ENCODE results near the gene SPO11.

Gene SPO11

DNA sequence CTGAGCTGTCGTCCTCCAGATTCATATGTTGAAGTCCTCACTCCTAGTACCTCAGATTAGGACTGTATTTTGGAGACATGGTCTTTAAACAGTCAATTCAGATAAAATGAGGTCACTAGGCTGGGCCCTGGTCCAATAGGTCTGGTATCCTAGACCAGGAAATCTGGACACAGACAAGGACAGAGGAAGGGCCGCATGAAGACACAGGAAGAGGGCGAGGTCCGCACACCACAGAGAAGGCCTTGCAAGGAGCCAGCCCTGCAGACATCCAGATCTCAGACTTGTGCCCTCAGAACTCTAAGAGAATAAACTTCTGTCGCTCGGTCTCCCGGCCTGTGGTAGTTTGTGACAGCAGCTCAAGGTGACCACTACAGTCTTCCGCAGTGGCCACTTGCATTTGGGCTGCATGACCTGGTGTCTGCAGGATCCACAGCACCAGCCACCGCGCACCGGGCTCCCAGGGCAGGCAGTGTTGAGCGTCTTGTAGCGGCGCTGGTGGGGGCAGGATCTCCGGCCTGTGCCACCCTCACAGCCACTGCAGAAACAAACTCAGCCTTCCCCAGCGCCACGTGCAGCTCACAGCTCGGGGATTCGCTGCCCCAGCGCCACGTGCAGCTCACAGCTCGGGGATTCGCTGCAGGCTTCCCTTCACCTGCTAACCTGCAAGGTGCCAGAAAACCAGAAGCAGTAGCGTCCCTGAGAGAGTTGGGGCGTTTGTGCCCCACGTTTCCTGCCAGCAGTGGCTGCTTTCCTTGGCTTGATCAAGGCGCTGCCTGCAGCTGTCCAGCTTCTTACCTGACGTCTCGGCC lies 55.6 kb downstream of the SPO11 start:
- Histone ChIP-seq H3K36me3 (ENCODE audit: insufficient read depth, low read length) (peaks cover 3% of the 10 kb centered on the region; the same call in 1 of the 2 replicates), H3K27me3 (ENCODE audit: insufficient read depth, low read length, poor library complexity, severe bottlenecking) (no peaks in the 10 kb centered on the region), H4K20me1 (ENCODE audit: insufficient read depth, low read length, poor library complexity, severe bottlenecking) (no peaks in the 10 kb centered on the region), H3K9me2 (replicated peaks; ENCODE audit: low read depth, low read length) (no peaks in the 10 kb centered on the region), H3F3A (ENCODE audit: low read depth) (no peaks in the 10 kb centered on the region), H3K4me2 (ENCODE audit: low read depth, low read length, poor library complexity, severe bottlenecking) (no peak overlapping the region), H3K4me1 (ENCODE audit: insufficient read depth, low read length, poor library complexity, severe bottlenecking) (peaks cover 13% of the 10 kb centered on the region), H2AFZ (ENCODE audit: low read length) (no peak overlapping the region), H3K79me2 (ENCODE audit: insufficient read depth, low read length) (no peaks in the 10 kb centered on the region), H3K9ac (ENCODE audit: low read depth, low read length, poor library complexity, severe bottlenecking) (no peak overlapping the region), H3K9me3 (ENCODE audit: insufficient read depth, low read depth, low read length) (no peaks in the 10 kb centered on the region), H3K4me3 (ENCODE audit: low read length, poor library complexity, severe bottlenecking) (no peak overlapping the region)
- TF ChIP-seq, protein P1, sequence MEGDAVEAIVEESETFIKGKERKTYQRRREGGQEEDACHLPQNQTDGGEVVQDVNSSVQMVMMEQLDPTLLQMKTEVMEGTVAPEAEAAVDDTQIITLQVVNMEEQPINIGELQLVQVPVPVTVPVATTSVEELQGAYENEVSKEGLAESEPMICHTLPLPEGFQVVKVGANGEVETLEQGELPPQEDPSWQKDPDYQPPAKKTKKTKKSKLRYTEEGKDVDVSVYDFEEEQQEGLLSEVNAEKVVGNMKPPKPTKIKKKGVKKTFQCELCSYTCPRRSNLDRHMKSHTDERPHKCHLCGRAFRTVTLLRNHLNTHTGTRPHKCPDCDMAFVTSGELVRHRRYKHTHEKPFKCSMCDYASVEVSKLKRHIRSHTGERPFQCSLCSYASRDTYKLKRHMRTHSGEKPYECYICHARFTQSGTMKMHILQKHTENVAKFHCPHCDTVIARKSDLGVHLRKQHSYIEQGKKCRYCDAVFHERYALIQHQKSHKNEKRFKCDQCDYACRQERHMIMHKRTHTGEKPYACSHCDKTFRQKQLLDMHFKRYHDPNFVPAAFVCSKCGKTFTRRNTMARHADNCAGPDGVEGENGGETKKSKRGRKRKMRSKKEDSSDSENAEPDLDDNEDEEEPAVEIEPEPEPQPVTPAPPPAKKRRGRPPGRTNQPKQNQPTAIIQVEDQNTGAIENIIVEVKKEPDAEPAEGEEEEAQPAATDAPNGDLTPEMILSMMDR (conservative IDR thresholded peaks at IDR 0.05; ENCODE audit: low read length): no peak
- TF ChIP-seq EZH2phosphoT487 (IDR thresholded peaks at IDR 0.05; ENCODE audit: borderline replicate concordance): no peak

DNA sequence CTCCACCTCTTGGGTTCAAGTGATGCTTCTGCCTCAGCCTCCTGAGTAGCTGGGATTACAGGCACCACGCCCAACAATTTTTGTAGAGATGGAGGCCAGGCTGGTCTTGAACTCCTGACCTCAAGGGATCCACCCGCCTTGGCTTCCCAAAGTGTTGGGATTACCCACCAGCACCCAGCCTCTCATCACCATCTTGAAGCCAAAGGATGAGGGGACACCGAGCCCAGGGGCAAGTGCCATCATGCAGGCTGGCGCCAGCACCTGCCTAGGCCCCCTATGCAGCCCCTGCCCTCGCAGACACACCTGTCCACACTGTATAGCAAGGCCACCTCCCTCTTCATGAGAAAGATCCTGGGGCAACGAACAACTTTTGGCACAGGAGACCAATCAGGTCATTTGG lies 56.3 kb downstream of the SPO11 start:
- H3K27me3 ChIP-seq (ENCODE audit: insufficient read depth, low read length, poor library complexity, severe bottlenecking): no peaks in the 10 kb centered on the region
- peaks cover 21% of the 10 kb centered on the region for H3K4me1 ChIP-seq (ENCODE audit: insufficient read depth, low read length, poor library complexity, severe bottlenecking)
- no peaks in the 10 kb centered on the region for H3F3A ChIP-seq (ENCODE audit: low read depth)
- no peaks in the 10 kb centered on the region for H3K9me3 ChIP-seq (ENCODE audit: insufficient read depth, low read depth, low read length)
- H2AFZ ChIP-seq (ENCODE audit: low read length): no peak overlapping the region
- no peaks in the 10 kb centered on the region for H3K79me2 ChIP-seq (ENCODE audit: insufficient read depth, low read length)
- H4K20me1 ChIP-seq (ENCODE audit: insufficient read depth, low read length, poor library complexity, severe bottlenecking): no peaks in the 10 kb centered on the region
- no peak overlapping the region for H3K4me3 ChIP-seq (ENCODE audit: low read length, poor library complexity, severe bottlenecking)
- H3K9ac ChIP-seq (ENCODE audit: low read depth, low read length, poor library complexity, severe bottlenecking): no peak overlapping the region
- H3K4me2 ChIP-seq (ENCODE audit: low read depth, low read length, poor library complexity, severe bottlenecking): no peak overlapping the region
- no peak for TF ChIP-seq EZH2phosphoT487 (IDR thresholded peaks at IDR 0.05; ENCODE audit: borderline replicate concordance)
- TF ChIP-seq, protein P1 (conservative IDR thresholded peaks at IDR 0.05; ENCODE audit: low read length): no peak
- H3K36me3 ChIP-seq (ENCODE audit: insufficient read depth, low read length): no peaks in the 10 kb centered on the region; the same call in 1 of the 2 replicates
- no peaks in the 10 kb centered on the region for H3K9me2 ChIP-seq (replicated peaks; ENCODE audit: low read depth, low read length)

DNA sequence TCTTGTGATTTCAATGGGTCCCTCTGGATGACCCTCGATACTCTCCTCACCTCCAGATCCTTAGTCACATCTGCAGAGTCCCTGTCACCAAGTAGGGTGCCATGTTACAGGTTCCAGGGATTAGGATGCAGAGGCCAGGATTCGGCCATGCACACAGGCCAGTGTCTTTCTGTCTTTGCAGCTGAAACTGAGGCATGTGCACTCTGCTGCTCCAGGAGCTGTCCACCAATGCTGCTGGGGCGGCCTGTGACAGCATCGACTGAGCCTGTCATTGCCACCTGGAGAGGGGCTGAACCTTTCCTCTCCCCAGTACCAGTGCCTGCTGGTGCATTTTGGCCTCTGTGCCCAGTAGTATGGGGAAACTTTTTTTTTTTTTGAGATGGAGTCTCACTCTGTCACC lies 57.2 kb downstream of the SPO11 start:
- H3K79me2 ChIP-seq (ENCODE audit: insufficient read depth, low read length): peaks cover 3% of the 10 kb centered on the region; the same call in 1 of the 2 replicates
- H3K4me1 ChIP-seq (ENCODE audit: insufficient read depth, low read length, poor library complexity, severe bottlenecking): peaks cover 21% of the 10 kb centered on the region
- no peaks in the 10 kb centered on the region; the same call in 1 of the 2 replicates for H3K36me3 ChIP-seq (ENCODE audit: insufficient read depth, low read length)
- peaks cover 2% of the 10 kb centered on the region for H4K20me1 ChIP-seq (ENCODE audit: insufficient read depth, low read length, poor library complexity, severe bottlenecking)
- no peak overlapping the region for H3K4me3 ChIP-seq (ENCODE audit: low read length, poor library complexity, severe bottlenecking)
- H3F3A ChIP-seq (ENCODE audit: low read depth): no peaks in the 10 kb centered on the region
- TF ChIP-seq EZH2phosphoT487 (IDR thresholded peaks at IDR 0.05; ENCODE audit: borderline replicate concordance): no peak
- TF ChIP-seq, protein P1 (conservative IDR thresholded peaks at IDR 0.05; ENCODE audit: low read length): no peak
- H2AFZ ChIP-seq (ENCODE audit: low read length): no peak overlapping the region
- H3K9me2 ChIP-seq (replicated peaks; ENCODE audit: low read depth, low read length): no peaks in the 10 kb centered on the region
- H3K9ac ChIP-seq (ENCODE audit: low read depth, low read length, poor library complexity, severe bottlenecking): no peak overlapping the region
- H3K27me3 ChIP-seq (ENCODE audit: insufficient read depth, low read length, poor library complexity, severe bottlenecking): no peaks in the 10 kb centered on the region
- no peaks in the 10 kb centered on the region for H3K9me3 ChIP-seq (ENCODE audit: insufficient read depth, low read depth, low read length)
- no peak overlapping the region for H3K4me2 ChIP-seq (ENCODE audit: low read depth, low read length, poor library complexity, severe bottlenecking)

All from Loucy (cell line).